ENCODE data around the gene IPO8.
"Not testable (repeated sequence)": the region's sequence is repeated elsewhere in the genome, so short reads cannot be mapped to it uniquely, and the experiment has no call there.

IPO8 gene

GRCh38 chr12:30687265-30687986 lies 8.2 kb downstream of the IPO8 start:
- DNase-seq (ENCODE audit: low read depth in 2 of 2), result no peak

DNA sequence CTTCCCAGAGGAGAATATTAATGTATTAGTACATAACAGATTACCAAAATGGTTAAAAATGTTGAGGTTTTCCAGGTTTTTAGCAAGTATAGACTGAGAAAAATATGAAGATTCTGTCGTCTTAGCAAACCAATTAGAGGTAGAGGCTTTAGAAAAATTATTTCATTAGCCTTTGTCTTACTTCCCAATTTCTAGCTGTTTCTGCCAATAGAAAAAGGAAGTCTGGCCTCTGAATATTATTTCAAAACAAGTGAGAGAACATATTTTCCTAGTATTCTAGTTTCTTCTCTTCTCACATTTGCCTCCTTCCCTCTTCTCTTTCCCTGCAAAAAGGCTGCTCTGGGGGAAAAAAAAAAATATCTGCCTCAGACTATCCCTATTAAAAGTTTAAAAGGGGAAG lies 16.4 kb downstream of the IPO8 start:
- DNase-seq (ENCODE audit: low read depth in 2 of 2), result no peak

- no peak for DNase-seq (ENCODE audit: low read depth in 2 of 2)
These were observed 17.4 kb downstream of the IPO8 start for GRCh38 chr12:30678221-30678620.

DNA sequence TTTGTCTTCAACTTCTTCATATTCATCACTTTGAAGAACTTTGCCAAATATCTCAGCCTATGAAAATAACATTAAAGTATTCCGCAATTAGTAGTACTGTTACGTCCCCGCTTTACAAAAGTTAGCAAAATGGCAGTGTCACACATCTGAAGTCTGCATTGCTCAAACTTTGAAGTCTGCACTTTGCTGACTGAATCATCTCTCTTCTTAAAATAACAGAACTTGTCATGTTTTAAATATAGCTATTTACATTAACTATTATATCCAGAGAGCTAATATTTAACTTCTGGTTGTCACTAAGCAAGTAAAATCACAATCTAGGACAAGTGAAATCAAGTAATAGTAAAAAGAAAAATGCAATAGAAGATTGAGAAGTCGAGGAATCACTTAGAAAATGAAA lies 34.5 kb downstream of the IPO8 start:
- DNase-seq (ENCODE audit: low read depth in 2 of 2), result no peak

DNA sequence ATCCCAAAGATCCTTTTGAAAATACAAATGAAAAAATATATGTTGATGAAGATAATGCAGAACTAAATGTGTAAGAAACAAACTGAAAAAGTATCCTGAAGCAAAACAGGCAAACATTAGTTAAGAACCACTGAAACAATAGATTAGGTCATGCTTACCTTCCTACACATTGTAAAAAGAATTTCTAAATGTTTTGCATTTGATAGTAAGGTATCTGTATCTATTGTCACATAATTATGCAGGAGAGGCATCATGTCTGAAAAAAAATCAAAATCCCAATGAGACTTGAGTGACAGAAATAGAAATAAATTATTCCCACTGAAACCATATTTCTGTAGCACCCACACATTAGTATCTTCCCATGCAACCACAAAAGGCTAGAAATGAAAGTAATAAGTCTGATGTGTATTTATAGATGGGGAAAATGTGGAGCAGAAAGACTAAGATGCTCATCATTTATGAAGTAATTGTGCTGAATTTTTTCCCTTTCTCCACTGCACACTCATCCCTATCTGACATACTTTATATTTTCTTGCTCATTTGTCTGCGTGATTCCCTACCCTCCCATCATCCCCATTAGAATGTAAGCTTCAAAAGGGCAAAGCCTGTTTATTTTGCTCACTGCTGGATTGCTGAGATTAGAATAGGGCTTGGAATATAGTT lies 43.5 kb downstream of the IPO8 start:
- no peak for DNase-seq (ENCODE audit: low read depth in 2 of 2)

- DNase-seq (ENCODE audit: low read depth in 2 of 2), result no peak
These were observed 48.8 kb downstream of the IPO8 start for GRCh38 chr12:30646821-30647220.

DNA sequence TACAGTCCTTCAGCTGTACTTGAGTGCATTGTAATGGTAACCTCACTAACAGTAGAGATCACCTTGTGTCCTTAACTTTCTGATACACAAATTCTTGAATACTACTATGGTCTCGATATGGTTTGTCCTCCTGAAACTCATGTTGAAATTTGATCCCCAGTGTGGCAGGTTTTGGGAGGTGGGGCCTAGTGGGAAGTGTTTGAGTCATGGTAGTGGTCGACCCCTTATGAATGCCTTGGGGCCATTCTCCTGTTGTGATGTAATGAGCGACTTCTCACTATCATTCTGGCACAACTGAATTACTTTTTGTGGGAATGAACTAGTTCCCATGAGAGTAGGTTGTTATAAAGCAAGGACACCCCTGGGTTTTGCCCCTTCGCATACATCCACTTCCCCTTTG lies 52.3 kb downstream of the IPO8 start:
- DNase-seq (ENCODE audit: low read depth in 2 of 2), result no peak

GRCh38 chr12:30640392-30640791 lies 55.3 kb downstream of the IPO8 start:
- DNase-seq (ENCODE audit: low read depth in 2 of 2), result no peak

DNA sequence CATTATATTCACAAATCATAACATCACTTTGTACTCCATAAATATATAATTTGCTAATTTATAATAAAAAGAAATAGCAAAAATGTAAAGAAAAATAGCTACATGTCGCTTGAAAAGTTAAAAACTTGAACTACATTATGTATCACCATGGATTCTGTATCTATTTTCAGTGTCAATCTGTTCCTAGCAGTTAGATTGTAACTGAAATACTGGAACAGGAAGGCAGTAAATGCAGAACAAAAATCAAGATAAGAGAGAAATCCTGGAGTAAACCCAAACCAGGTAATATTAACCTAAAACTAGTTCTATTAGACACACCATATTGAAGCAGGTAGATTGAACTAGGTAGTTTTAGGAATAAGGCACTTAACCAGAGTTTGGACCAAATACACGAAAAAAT lies 60.3 kb downstream of the IPO8 start:
- DNase-seq (ENCODE audit: low read depth in 2 of 2), result no peak

GRCh38 chr12:30631740-30632139 lies 63.9 kb downstream of the IPO8 start:
- DNase-seq (ENCODE audit: low read depth in 2 of 2), result no peak

DNA sequence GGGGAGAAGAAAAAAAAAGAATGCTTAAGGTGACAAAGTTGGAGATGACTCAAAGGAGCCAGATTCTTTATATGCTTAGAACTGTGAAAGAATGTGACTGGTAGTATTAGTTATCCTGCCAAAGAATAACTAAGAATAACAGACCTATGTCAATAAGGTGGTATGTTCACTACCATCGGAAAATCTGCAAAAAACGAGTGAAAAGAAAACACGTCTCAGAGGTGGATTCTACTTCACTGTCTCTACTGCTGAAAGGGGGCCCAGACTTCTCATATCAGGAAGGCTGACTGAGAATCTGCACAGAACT lies 64.7 kb downstream of the IPO8 start:
- DNase-seq (ENCODE audit: low read depth in 2 of 2), result no peak

GRCh38 chr12:30630076-30630978 lies 65.3 kb downstream of the IPO8 start:
- no peak for DNase-seq (ENCODE audit: low read depth in 2 of 2)

- no peak for DNase-seq (ENCODE audit: low read depth in 2 of 2)
These were observed 68.8 kb downstream of the IPO8 start for GRCh38 chr12:30626847-30627246.

- DNase-seq (ENCODE audit: low read depth in 2 of 2), result no peak
These were observed 71.7 kb downstream of the IPO8 start for GRCh38 chr12:30624009-30624408.

GRCh38 chr12:30622509-30622908 lies 73.2 kb downstream of the IPO8 start:
- no peak for DNase-seq (ENCODE audit: low read depth in 2 of 2)

GRCh38 chr12:30621663-30622241 lies 73.9 kb downstream of the IPO8 start:
- not testable (repeated sequence) for DNase-seq (ENCODE audit: low read depth in 2 of 2)

DNA sequence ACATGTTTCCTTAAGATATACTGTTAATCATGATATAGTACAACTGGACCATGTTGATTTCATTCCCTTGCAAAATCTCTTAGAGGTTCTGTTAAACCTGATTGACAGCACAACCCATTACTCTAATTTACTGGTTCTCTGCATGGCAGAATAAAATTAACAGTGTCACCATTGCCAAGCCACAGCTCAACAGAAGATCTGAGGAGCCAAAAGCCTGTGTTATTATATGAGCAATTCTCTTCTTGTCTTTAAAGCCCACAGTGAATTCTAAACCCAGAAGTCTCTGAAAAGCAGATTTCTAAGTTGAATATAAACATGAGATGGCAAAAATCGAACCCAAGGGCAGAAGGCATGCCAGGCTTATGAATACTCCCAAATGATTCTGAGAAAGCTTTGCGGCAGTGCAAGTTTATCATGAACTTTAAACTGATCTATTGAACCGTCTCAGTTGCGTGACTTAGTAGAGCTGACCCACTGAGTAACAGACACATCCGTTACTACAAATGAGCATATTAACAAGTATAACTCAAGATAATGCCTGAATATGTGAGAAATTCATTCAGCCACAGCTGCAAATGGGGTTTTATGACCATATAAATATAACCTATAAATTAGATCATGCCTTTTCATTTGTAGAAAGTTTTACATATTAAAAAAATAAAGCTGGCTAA lies 78.2 kb downstream of the IPO8 start:
- DNase-seq (ENCODE audit: low read depth in 2 of 2), result no peak

GRCh38 chr12:30614031-30614430 lies 81.6 kb downstream of the IPO8 start:
- DNase-seq (ENCODE audit: low read depth in 2 of 2), result no peak

DNA sequence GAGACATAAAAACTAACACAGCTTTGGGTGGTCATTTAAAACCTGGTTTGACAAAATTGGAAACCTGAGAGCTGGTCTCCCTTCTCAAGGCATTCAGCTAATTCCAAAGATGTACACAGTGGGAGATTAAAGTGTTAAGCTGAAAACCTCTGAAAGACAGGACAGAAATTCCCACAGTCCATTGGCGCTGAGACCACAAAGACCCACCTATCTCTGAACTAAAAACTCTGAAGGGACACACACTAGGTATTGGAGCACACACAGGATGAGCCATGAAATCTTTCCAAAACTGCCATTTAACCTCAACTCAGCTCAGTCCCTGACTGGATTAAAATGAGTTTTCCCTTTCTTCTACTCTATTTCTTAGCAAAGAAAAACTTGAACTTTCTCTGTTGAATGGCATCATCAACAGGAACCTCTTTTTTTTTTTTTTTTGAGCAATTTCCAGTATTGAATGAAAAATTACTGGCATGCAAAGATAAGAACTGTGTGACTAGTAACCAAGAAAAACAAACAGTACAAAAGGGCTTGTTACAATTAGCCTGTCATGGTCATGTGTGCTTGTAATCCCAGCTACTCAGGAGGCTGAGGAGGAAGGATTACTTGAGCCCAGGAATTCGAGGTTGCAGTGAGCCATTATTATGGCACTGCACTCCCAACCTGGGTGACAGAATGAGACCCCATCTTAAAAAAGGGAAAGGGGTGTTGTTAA lies 82.4 kb downstream of the IPO8 start:
- DNase-seq (ENCODE audit: low read depth in 2 of 2), result no peak

GRCh38 chr12:30610718-30611117 lies 85.0 kb downstream of the IPO8 start:
- no peak for DNase-seq (ENCODE audit: low read depth in 2 of 2)

- not testable (repeated sequence) for DNase-seq (ENCODE audit: low read depth in 2 of 2)
These were observed 85.8 kb downstream of the IPO8 start for GRCh38 chr12:30609819-30610218.
